HG03342 (cell line): Measurements from ENCODE around the gene MYO18A.

Experiments used
- ATAC-seq: cut with Tn5 transposase; IDR thresholded peaks from one replicate; pipeline ENCODE4 v1.9.1; 2021; ENCODE audit warnings: mild to moderate bottlenecking, moderate library complexity; ENCODE audit not compliant: unreplicated experiment

MYO18A gene

GRCh38 chr17:29084541-29085146 is 95.6 kb downstream of the MYO18A start:
- ATAC-seq, result no peak

GRCh38 chr17:29080965-29081364 is 99.2 kb downstream of the MYO18A start:
- ATAC-seq, result no peak

GRCh38 chr17:29080323-29080722 is 99.9 kb downstream of the MYO18A start:
- no peak for ATAC-seq

- no peak for ATAC-seq
Observed at GRCh38 chr17:29079887-29080286, 100.3 kb downstream of the MYO18A start.

GRCh38 chr17:29079433-29079832 is 100.8 kb downstream of the MYO18A start:
- ATAC-seq, result no peak

GRCh38 chr17:29078183-29079045 is 101.8 kb downstream of the MYO18A start:
- no peak for ATAC-seq

GRCh38 chr17:29077320-29077719 is 102.9 kb downstream of the MYO18A start:
- ATAC-seq, result no peak

GRCh38 chr17:29076722-29077121 is 103.5 kb downstream of the MYO18A start:
- no peak for ATAC-seq

- no peak for ATAC-seq
Observed at GRCh38 chr17:29076087-29076486, 104.1 kb downstream of the MYO18A start.

GRCh38 chr17:29074488-29074887 is 105.7 kb downstream of the MYO18A start:
- ATAC-seq, result no peak

- no peak for ATAC-seq
Observed at GRCh38 chr17:29073520-29073919, 106.7 kb downstream of the MYO18A start.

- no peak for ATAC-seq
Observed at GRCh38 chr17:29073045-29073444, 107.2 kb downstream of the MYO18A start.

GRCh38 chr17:29071303-29071702 is 108.9 kb downstream of the MYO18A start:
- no peak for ATAC-seq

- ATAC-seq, result no peak
Observed at GRCh38 chr17:29070781-29071180, 109.4 kb downstream of the MYO18A start.

GRCh38 chr17:29070308-29070707 is 109.9 kb downstream of the MYO18A start:
- no peak for ATAC-seq

- ATAC-seq, result no peak
Observed at GRCh38 chr17:29069526-29070041, 110.6 kb downstream of the MYO18A start.

GRCh38 chr17:29068818-29069217 is 111.4 kb downstream of the MYO18A start:
- ATAC-seq, result no peak

GRCh38 chr17:29066606-29067005 is 113.6 kb downstream of the MYO18A start:
- no peak for ATAC-seq

GRCh38 chr17:29066047-29066446 is 114.2 kb downstream of the MYO18A start:
- ATAC-seq, result no peak

GRCh38 chr17:29063992-29064391 is 116.2 kb downstream of the MYO18A start:
- no peak for ATAC-seq

GRCh38 chr17:29062215-29062614 is 118.0 kb downstream of the MYO18A start:
- ATAC-seq, result no peak

GRCh38 chr17:29061036-29061435 is 119.2 kb downstream of the MYO18A start:
- ATAC-seq, result no peak
